NCI-H2081 (cell line): Measurements from ENCODE around the gene SPATS2.
A peak's percentile ranks its signal among the peaks of the same experiment; 100 is the strongest.

ENCODE experiments used
- DNase-seq, 2 experiments: peaks; one replicate each; lab custom pipeline; 2025; lab: John Stamatoyannopoulos, UW

SPATS2 gene

GRCh38 chr12:49335955-49336644 is 31.2 kb upstream of the SPATS2 start:
- DNase-seq = no peak

GRCh38 chr12:49336645-49337584 is 30.3 kb upstream of the SPATS2 start, which contains the start of gene C1QL4:
C1QL4 (minus strand) TSS chr12:49337188; CDS start chr12:49336477, 711 bp downstream.
- peak; percentile 71 to 72 for DNase-seq

- no peak for DNase-seq
These were observed 28.3 kb upstream of the SPATS2 start for GRCh38 chr12:49338830-49339463.

DNA sequence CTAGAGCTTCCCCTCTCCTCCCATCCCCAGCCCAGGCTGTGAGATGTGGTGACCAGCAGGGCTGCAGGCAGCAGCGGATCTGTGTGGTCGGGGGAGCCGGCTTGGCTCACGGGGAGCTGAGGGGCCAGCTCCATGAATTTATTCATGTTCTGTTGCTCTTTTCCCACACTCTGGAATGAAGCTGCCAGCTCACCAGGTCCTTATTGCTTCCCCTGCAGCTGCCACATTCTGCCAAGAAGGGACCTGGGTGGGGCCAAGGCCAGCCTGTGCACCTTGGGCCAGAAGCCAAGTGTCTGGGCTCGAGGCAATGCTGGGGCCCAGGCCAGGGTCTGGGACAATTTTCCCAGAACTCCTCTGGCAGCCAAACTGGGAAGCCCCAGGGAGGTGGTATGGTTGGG is 27.8 kb upstream of the SPATS2 start:
- DNase-seq = no peak

GRCh38 chr12:49340095-49340870 is 27.0 kb upstream of the SPATS2 start:
- DNase-seq = no peak

DNA sequence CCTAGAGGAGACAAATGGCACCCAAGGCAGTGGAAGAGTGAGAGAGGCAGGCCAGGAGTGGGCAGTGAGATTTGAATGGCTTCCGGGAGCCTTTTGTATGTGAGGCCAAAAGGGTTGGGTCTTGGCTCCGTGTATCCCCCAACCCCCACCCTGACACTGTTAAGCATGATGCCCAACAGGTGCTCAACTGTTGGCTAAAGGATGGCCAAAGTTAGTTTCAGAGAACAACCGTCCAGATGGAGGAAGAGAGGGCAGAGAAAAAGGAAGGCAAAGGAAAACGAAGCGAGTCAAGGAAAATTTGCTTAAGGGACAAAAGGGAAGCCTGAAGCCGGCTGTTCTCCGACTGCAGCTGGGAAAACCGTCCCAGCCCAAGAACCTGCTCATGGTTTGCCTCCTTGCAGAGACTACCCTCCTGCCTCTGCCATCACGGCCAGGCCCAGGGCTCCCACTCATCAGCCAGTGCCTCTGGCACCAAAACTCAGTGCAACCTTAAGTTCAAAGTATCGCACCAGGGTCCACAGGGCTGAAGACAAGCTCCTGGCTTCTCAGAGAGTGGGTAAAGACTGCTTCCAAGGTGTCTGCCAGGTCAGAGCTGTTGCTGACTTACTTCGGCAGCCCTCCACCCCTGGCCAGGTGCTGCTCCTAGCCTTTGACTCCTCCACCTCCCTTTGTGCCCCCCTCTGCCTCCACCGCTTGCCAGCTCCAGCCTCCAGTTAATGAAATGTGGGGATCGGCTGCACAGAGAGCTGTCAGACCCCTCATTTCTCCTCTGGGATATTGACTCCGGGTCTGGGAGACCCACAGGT is 26.1 kb upstream of the SPATS2 start:
- DNase-seq = no peak

DNA sequence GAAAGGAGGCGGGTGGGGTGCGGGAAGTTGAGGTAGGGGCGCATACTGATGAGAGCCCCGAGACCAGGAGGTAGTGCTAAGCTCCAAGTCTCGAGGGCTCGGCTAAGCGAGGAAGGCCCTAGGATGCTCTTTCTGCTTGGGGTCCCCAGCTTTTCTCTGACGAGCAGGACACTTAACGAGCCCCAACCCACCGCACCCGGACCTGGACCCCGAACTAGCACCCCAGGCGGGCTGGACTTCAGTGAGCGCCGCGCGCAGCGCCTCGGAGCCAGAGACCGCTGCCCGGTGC is 25.5 kb upstream of the SPATS2 start:
- no peak for DNase-seq

GRCh38 chr12:49342066-49342913 is 25.0 kb upstream of the SPATS2 start:
- DNase-seq = peak; percentile 73 to 75

GRCh38 chr12:49342914-49343731 is 24.1 kb upstream of the SPATS2 start:
- no peak for DNase-seq

GRCh38 chr12:49344486-49345050 is 22.7 kb upstream of the SPATS2 start:
- no peak for DNase-seq

GRCh38 chr12:49345051-49345824 is 22.0 kb upstream of the SPATS2 start:
- DNase-seq = peak; percentile 22 to 49

DNA sequence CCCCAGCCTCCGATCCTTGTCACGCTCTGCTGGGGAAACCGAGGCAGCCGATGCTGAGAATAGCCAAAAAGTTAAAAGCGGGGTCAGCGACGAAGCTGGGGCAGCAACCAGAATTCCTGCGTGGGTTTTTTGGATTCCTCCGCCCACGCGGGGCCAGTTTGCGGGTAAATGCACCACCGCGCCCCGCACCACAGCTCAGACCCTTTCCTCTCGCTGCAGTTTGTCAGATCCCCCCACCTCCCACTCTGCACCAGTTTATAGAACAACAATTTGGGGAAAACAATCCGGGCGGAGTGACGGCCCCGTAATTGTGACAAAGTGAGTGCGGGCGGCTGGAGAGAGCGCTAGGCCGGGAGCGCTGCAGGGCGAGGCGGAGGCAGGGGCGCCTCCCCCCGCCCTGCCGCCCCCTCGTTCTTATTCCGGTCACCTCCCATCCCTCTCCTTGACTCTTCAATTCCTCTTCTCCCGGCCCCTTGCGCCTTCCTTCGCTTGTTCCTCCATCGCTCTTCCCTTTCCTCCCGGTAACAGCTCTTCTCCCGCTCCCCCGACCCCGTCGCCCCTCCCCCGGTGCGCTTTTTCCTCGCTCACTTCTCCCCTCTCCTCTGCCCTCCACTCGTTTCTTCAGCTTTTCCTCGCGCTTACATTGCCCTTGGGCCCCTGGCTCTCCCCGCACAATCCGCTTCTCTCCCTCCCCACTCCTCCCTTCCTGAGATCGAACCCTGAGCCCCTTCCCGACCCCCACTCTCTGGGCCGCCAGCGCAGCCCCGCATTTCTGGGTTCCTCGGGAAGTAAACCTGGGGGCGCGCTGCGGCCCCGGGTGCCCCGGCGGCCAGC is 21.2 kb upstream of the SPATS2 start:
- DNase-seq = no peak

DNA sequence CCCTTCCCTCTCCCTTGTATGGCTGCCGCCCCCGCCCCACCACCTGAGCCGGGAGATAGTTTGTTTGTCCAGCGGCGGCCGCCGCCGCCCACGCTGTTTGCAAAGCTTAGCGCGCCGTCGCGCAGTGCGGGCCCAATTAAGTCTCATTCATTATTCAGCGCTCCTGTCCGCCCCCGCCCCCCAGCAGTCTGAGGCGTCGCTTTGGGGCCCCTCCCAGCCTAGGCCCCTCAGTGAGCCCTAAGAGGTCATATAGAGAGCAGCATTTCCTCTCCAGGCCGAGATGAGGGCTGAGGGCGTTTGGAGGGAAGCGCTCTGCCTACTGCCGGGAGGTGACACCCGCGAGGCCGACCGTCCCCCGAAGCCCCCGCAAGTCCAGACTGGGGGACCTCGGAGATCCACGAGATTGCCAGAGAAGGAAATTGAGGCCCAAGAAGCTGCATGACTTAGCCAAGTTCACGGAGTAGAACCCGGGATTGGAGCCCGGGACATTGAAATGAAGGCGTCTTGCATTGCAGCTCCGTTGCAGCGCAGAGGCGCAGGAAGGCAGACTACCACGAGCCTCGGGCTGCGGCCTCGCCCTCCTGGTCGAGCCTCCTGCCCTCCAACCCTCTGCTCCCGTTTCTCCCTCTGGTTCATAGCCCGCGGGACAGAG is 20.5 kb upstream of the SPATS2 start, which contains the start of gene DNAJC22:
Gene DNAJC22 (plus strand): TSS at position 230 of the 652 bp plus-strand sequence. CDS start 1,985 bp downstream, outside the sequence.
- DNase-seq = peak; percentile 35 to 54

DNA sequence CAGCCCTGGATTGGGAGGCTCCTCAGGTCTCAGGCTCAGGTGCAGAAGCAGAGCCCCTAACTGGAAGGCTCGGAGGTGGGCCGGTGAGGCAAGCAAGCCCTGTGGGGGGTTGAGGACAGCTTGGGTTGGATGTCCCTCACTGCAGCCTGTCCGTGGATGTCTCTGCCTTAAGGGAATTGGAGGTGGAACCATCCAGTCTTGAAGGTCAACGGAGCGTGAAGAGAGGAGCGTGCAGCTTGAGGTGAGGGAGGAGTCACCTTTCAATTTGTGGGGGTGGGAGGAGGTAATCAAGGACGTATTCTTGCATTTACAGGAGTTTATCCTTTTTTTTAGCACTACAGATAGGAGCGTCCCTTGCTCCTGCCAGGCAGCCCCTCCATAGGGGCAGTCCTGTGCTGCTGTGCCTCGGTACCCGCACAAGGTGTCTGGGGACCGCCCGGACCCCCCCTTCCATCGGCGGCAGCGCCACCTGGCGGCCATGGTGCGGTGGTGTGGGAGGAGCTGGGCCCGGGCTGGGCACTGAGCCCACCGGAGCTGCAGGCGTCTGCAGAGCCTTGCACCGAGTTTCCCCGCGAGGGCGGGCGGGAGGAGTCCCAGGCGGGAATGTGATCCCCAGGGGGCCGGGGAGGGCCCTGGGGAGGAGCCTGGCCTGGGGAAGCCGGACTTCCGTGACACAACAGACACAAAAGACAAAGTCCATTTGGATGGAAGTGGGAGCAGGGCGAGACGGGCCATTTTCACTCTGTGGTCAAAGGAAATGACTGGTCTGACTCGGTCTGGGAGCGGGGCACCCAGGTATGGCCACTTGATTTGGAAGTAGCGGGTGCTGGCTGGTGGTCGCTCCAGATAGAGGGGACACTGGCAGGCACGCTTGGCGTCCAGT is 19.7 kb upstream of the SPATS2 start:
- DNase-seq = peak; percentile 68 to 78

- DNase-seq = no peak
These were observed 18.5 kb upstream of the SPATS2 start for GRCh38 chr12:49348781-49349180.

GRCh38 chr12:49349266-49349665 is 18.0 kb upstream of the SPATS2 start:
- no peak for DNase-seq
